ENCODE measurements around the gene TRPT1.
"Not testable (repeated sequence)": the region's sequence is repeated elsewhere in the genome, so short reads cannot be mapped to it uniquely, and the experiment has no call there.

Gene TRPT1

GRCh38 chr11:64258356-64258755, 32.4 kb upstream of the TRPT1 start:
- DNase-seq = no peak

GRCh38 chr11:64256300-64256699, 30.3 kb upstream of the TRPT1 start:
- no peak for DNase-seq

GRCh38 chr11:64255135-64256128, 29.4 kb upstream of the TRPT1 start:
- no peak for DNase-seq

- no peak for DNase-seq
Measured at GRCh38 chr11:64254326-64254725, 28.3 kb upstream of the TRPT1 start.

- DNase-seq = no peak
Measured at GRCh38 chr11:64253481-64253880, 27.5 kb upstream of the TRPT1 start.

- DNase-seq = no peak
Measured at GRCh38 chr11:64253043-64253442, 27.1 kb upstream of the TRPT1 start.

GRCh38 chr11:64252003-64252872, 26.3 kb upstream of the TRPT1 start:
- DNase-seq = no peak

GRCh38 chr11:64251753-64252002, 25.7 kb upstream of the TRPT1 start:
- DNase-seq = no peak

- DNase-seq = peak; percentile 38 to 58
Measured at GRCh38 chr11:64251016-64251752, 25.2 kb upstream of the TRPT1 start, which contains the start of gene PLCB3. Gene PLCB3, plus strand, starts transcription at chr11:64251530. Its CDS starts 120 bp downstream, at chr11:64251650.

- DNase-seq = no peak
Measured at GRCh38 chr11:64250415-64251015, 24.5 kb upstream of the TRPT1 start.

- no peak for DNase-seq
Measured at GRCh38 chr11:64249563-64250414, 23.8 kb upstream of the TRPT1 start.

GRCh38 chr11:64249038-64249437, 23.1 kb upstream of the TRPT1 start:
- no peak for DNase-seq

GRCh38 chr11:64248578-64248977, 22.6 kb upstream of the TRPT1 start:
- no peak for DNase-seq

GRCh38 chr11:64247729-64248531, 21.9 kb upstream of the TRPT1 start:
- no peak for DNase-seq

- DNase-seq = peak; percentile 91 to 92
Measured at GRCh38 chr11:64246871-64247728, 21.1 kb upstream of the TRPT1 start, which contains the start of gene PPP1R14B. Gene PPP1R14B, minus strand, starts transcription at chr11:64246943. Its CDS starts 270 bp downstream, at chr11:64246673.

GRCh38 chr11:64246621-64246870, 20.6 kb upstream of the TRPT1 start:
- not testable (repeated sequence) for DNase-seq

GRCh38 chr11:64245797-64246620, 20.0 kb upstream of the TRPT1 start:
- no peak for DNase-seq

GRCh38 chr11:64245401-64245796, 19.4 kb upstream of the TRPT1 start:
- DNase-seq = no peak

- no peak for DNase-seq
Measured at GRCh38 chr11:64244966-64245365, 19.0 kb upstream of the TRPT1 start.

Measured in NCI-H1930 (cell line).